HCT116 (cell line): Measurements from ENCODE around the gene LIPE. TPM values are rescaled to one million over a fixed set of nuclear protein-coding genes. Genes with fewer than 3 reads are reported as not detected.

Experiments
- ATAC-seq: fragments of 200-7000 bp; cut with Tn5 transposase; 2 replicates; pipeline ENCODE4 v1.9.1; 2020; ENCODE audit warnings: mild to moderate bottlenecking, moderate library complexity
- BruUV-seq: library from RNA; stranded (reverse); fragments of 400-500 nt; replicated peaks from 2 replicates; lab custom pipeline; 2021; lab: Mats Ljungman, UMichigan
- CTCF ChIA-PET: fragments of 300-600 bp; sonication (Branson Sonifier 250); formaldehyde crosslinking; loops from one replicate; lab custom pipeline; 2021; ENCODE audit warnings: antibody characterized with exemption; lab: Charles Lee
- POLR2A ChIA-PET: fragments of 300-600, 350-600 bp; sonication (Branson Sonifier 250); formaldehyde crosslinking; loops from one replicate; lab custom pipeline; 2021; ENCODE audit warnings: antibody characterized with exemption; lab: Charles Lee
- RAD21 ChIA-PET, 2 experiments: fragments of 300-600 bp; sonication (Branson Sonifier 250); formaldehyde crosslinking; loops; one replicate each; lab custom pipeline; 2023; ENCODE audit warnings: low total read pairs in 2 of 2; ENCODE audit not compliant: uncharacterized antibody in 2 of 2, unreplicated experiment in 2 of 2, low non-redundant PET in 1 of 2; lab: Charles Lee
- DNase-seq: peaks from one replicate; pipeline ENCODE4 v3.0.0-alpha.2; 2010; ENCODE audit warnings: low read depth, low spot score
- H2AFZ ChIP-seq: fragments of 200-600 bp; shearing (Covaris generic), sonication (generic); 2 replicates; pipeline ENCODE4 v1.6.1; 2017; ENCODE audit warnings: low read depth, mixed run types, mixed read lengths, antibody characterized with exemption, low read length; ENCODE audit not compliant: poor library complexity, severe bottlenecking
- H3K27ac ChIP-seq: 2 replicates; pipeline ENCODE4 v1.5.1; 2012; ENCODE audit warnings: low read depth, low read length
- H3K27me3 ChIP-seq: fragments of 200-600 bp; sonication (generic); 2 replicates; pipeline ENCODE4 v1.6.1; 2016; ENCODE audit warnings: mixed run types, low read length, mixed read lengths; ENCODE audit not compliant: insufficient read depth
- H3K36me3 ChIP-seq, 2 experiments: fragments of 200-500 bp in 1 of 2; fragments of 200-600 bp in 1 of 2; sonication (Bioruptor generic) in 1 of 2; sonication (generic) in 1 of 2; 2 replicates each; pipeline versions ENCODE4 v1.5.1 to v1.6.1; 2014 to 2016; ENCODE audit warnings: low read length in 2 of 2, inconsistent platforms in 1 of 2, mixed read lengths in 1 of 2, mixed run types in 1 of 2; ENCODE audit not compliant: insufficient read depth in 2 of 2, control insufficient read depth in 1 of 2
- H3K4me1 ChIP-seq, 2 experiments: fragments of 200-600 bp in 1 of 2; sonication (generic) in 1 of 2; 2 replicates each; pipeline versions ENCODE4 v1.5.1 to v1.6.1; 2012 to 2017; ENCODE audit warnings: low read length in 2 of 2, inconsistent platforms in 1 of 2, mild to moderate bottlenecking in 1 of 2, mixed read lengths in 1 of 2, mixed run types in 1 of 2, moderate library complexity in 1 of 2; ENCODE audit not compliant: insufficient read depth in 2 of 2, control insufficient read depth in 1 of 2
- H3K4me2 ChIP-seq: fragments of 200-600 bp; sonication (generic); 2 replicates; pipeline ENCODE4 v1.6.1; 2017; ENCODE audit warnings: mixed run types, low read length, mixed read lengths
- H3K4me3 ChIP-seq, 2 experiments: fragments of 200-600 bp in 1 of 2; sonication (generic) in 1 of 2; replicated peaks in 1 of 2; 2 replicates each; pipeline ENCODE4 v1.5.1; 2011 to 2016; ENCODE audit warnings: low read length in 2 of 2, control low read depth in 1 of 2, low read depth in 1 of 2, mild to moderate bottlenecking in 1 of 2, mixed read lengths in 1 of 2, mixed run types in 1 of 2
- H3K79me2 ChIP-seq: fragments of 200-600 bp; sonication (generic); 2 replicates; pipeline ENCODE4 v1.6.1; 2017; ENCODE audit warnings: mild to moderate bottlenecking, mixed run types, low read length, moderate library complexity, mixed read lengths; ENCODE audit not compliant: insufficient read depth
- H3K9ac ChIP-seq: fragments of 200-600 bp; sonication (generic); 2 replicates; pipeline ENCODE4 v1.6.1; 2016; ENCODE audit warnings: low read length, mixed read lengths
- H3K9me2 ChIP-seq: fragments of 200-600 bp; sonication (generic), shearing (Covaris generic); 2 replicates; pipeline ENCODE4 v1.6.1; 2017; ENCODE audit warnings: mixed run types, mild to moderate bottlenecking, moderate library complexity; ENCODE audit not compliant: insufficient read depth
- H3K9me3 ChIP-seq, 2 experiments: fragments of 200-500 bp in 1 of 2; fragments of 200-600 bp in 1 of 2; sonication (Bioruptor generic) in 1 of 2; sonication (generic) in 1 of 2; 2 replicates each; pipeline ENCODE4 v1.6.1; 2014 to 2017; ENCODE audit warnings: low read length in 2 of 2, mixed read lengths in 2 of 2, inconsistent platforms in 1 of 2, low read depth in 1 of 2, mild to moderate bottlenecking in 1 of 2, mixed run types in 1 of 2, moderate library complexity in 1 of 2; ENCODE audit not compliant: control insufficient read depth in 1 of 2, insufficient read depth in 1 of 2
- H4K20me1 ChIP-seq: fragments of 200-600 bp; sonication (generic), shearing (Covaris generic); 2 replicates; pipeline ENCODE4 v1.6.1; 2017; ENCODE audit warnings: mixed run types, mild to moderate bottlenecking, moderate library complexity; ENCODE audit not compliant: insufficient read depth
- CBX3 ChIP-seq: IDR thresholded peaks from 2 replicates; pipeline ENCODE4 v1.6.1; 2012; ENCODE audit warnings: low read depth
- CEBPB ChIP-seq: IDR thresholded peaks from 2 replicates; pipeline ENCODE4 v1.6.1; 2012; ENCODE audit warnings: low read depth
- EGR1 ChIP-seq: IDR thresholded peaks from 2 replicates; pipeline ENCODE4 v1.6.1; 2012; ENCODE audit warnings: low read depth
- EZH2 ChIP-seq: fragments of 200-600 bp; sonication (generic); IDR thresholded peaks from 2 replicates; pipeline ENCODE4 v1.6.1; 2017; ENCODE audit warnings: antibody characterized with exemption, mixed run types
- FOSL1 ChIP-seq: IDR thresholded peaks from 2 replicates; pipeline ENCODE4 v1.6.1; 2012; ENCODE audit warnings: low read depth
- TCF7L2 ChIP-seq: IDR thresholded peaks from 2 replicates; pipeline ENCODE4 v1.7.0; 2011; ENCODE audit warnings: borderline replicate concordance, inconsistent platforms; ENCODE audit not compliant: insufficient read depth, insufficient read length; ENCODE audit errors: extremely low read depth
- YY1 ChIP-seq: IDR thresholded peaks from 2 replicates; pipeline ENCODE4 v1.6.1; 2011; ENCODE audit warnings: low read length, low read depth, moderate library complexity, mild to moderate bottlenecking; ENCODE audit not compliant: insufficient replicate concordance; ENCODE audit errors: extremely low read depth
- intact Hi-C: fragments of 100-400 bp; cut with micrococcal nuclease; formaldehyde crosslinking; loops from 2 replicates; pipeline ENCODE4 v1.10.0; 2022
- total RNA-seq: library from RNA; stranded (reverse); gene quantifications from one replicate; pipeline ENCODE4 v1.2.1, GENCODE V29; 2021; ENCODE audit not compliant: unreplicated experiment
- TF ChIP-seq, protein P1 (sequence below), 3 experiments: fragments of 200-600 bp in 1 of 3; sonication (generic) in 1 of 3; IDR thresholded peaks in 2 of 3; conservative IDR thresholded peaks in 1 of 3; 2 replicates each; pipeline ENCODE4 v1.5.1; 2012 to 2017; ENCODE audit warnings: low read depth in 2 of 3, low read length in 2 of 3, antibody characterized with exemption in 1 of 3, borderline replicate concordance in 1 of 3, control low read depth in 1 of 3, mild to moderate bottlenecking in 1 of 3, mixed read lengths in 1 of 3, mixed run types in 1 of 3, moderate library complexity in 1 of 3; ENCODE audit not compliant: insufficient read depth in 1 of 3

LIPE gene
- total RNA-seq, 1 experiment from 2014 or later: 11.3 TPM

GRCh38 chr19:42420055-42420544 is 7.1 kb downstream of the LIPE start:
- Histone ChIP-seq H3K27me3 (no peaks in the 10 kb centered on the region), H2AFZ (no peak overlapping the region), H3K27ac (no peak overlapping the region), H3K4me1 (peaks cover 21 to 45% of the 10 kb centered on the region in 2 experiments; a peak in 3 of 4 replicates), H3K9me2 (no peaks in the 10 kb centered on the region), H3K4me2 (no peak overlapping the region), H3K36me3 (no peaks in the 10 kb centered on the region), H3K4me3 (no peak overlapping the region), H3K9me3 (no peaks in the 10 kb centered on the region), H4K20me1 (no peaks in the 10 kb centered on the region), H3K79me2 (no peaks in the 10 kb centered on the region), H3K9ac (no peak overlapping the region)
- no TSS peak for BruUV-seq
- ChIA-PET CTCF (interaction anchor here (0.8 to 2.0 kb wide), 6 partner anchors 8 to 23 kb away, joined by 3 to 9 read pairs (median 6); no protein-coding TSS in a partner anchor), RAD21 (no interaction called here), POLR2A (interaction anchor here (0.9 kb wide), 1 partner anchor 23 kb away, joined by 3 read pairs; no protein-coding TSS in a partner anchor)
- intact Hi-C loops: no loop called here
- no peak for TF ChIP-seq EZH2
- TF ChIP-seq FOSL1: no peak
- TF ChIP-seq EGR1: peak; percentile 25; the same call in 1 of the 2 replicates
- TF ChIP-seq, protein P1, sequence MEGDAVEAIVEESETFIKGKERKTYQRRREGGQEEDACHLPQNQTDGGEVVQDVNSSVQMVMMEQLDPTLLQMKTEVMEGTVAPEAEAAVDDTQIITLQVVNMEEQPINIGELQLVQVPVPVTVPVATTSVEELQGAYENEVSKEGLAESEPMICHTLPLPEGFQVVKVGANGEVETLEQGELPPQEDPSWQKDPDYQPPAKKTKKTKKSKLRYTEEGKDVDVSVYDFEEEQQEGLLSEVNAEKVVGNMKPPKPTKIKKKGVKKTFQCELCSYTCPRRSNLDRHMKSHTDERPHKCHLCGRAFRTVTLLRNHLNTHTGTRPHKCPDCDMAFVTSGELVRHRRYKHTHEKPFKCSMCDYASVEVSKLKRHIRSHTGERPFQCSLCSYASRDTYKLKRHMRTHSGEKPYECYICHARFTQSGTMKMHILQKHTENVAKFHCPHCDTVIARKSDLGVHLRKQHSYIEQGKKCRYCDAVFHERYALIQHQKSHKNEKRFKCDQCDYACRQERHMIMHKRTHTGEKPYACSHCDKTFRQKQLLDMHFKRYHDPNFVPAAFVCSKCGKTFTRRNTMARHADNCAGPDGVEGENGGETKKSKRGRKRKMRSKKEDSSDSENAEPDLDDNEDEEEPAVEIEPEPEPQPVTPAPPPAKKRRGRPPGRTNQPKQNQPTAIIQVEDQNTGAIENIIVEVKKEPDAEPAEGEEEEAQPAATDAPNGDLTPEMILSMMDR (IDR thresholded peaks at IDR 0.05 in 2 of 3, conservative IDR thresholded peaks at IDR 0.05 in 1 of 3; ENCODE audit: borderline replicate concordance in 1 of 3, insufficient read depth in 1 of 3, low read depth in 2 of 3, low read length in 2 of 3): peak; percentile 73 to 98 (median 86)
- peak; percentile 35; the same call in 1 of the 2 replicates for TF ChIP-seq CBX3
- no peak for TF ChIP-seq TCF7L2
- no peak for TF ChIP-seq YY1
- no peak for TF ChIP-seq CEBPB
- ATAC-seq (peak; percentile 56), DNase-seq (peak; percentile 50)
